ENCODE results near the gene PHC2. TPM values are rescaled to one million over a fixed set of nuclear protein-coding genes. Genes with fewer than 3 reads are reported as not detected.

Gene PHC2
- total and polyA plus RNA-seq, 9 of the 15 experiments (the other 6 are each of a cell fraction or from before 2014, with no cell fraction given) = 3.1 to 67.6 (median 34.6) TPM

- TF ChIP-seq SRSF9 (IDR thresholded peaks at IDR 0.05; ENCODE audit: borderline replicate concordance, low read depth, low read length) (no peak), TGIF2 (CRISPR knock-in tag; IDR thresholded peaks at IDR 0.05) (no peak), FUS (optimal IDR thresholded peaks at IDR 0.05; ENCODE audit: low read depth, low read length) (no peak), ZNF586 (CRISPR knock-in tag; conservative IDR thresholded peaks at IDR 0.05) (no peak), MGA (IDR thresholded peaks at IDR 0.05) (no peak)
Observed at GRCh38 chr1:33369081-33369480, 61.8 kb downstream of the PHC2 start (continued).

All from K562 (cell line).